ENCODE results near the gene ZBTB7C.

The ZBTB7C gene

DNA sequence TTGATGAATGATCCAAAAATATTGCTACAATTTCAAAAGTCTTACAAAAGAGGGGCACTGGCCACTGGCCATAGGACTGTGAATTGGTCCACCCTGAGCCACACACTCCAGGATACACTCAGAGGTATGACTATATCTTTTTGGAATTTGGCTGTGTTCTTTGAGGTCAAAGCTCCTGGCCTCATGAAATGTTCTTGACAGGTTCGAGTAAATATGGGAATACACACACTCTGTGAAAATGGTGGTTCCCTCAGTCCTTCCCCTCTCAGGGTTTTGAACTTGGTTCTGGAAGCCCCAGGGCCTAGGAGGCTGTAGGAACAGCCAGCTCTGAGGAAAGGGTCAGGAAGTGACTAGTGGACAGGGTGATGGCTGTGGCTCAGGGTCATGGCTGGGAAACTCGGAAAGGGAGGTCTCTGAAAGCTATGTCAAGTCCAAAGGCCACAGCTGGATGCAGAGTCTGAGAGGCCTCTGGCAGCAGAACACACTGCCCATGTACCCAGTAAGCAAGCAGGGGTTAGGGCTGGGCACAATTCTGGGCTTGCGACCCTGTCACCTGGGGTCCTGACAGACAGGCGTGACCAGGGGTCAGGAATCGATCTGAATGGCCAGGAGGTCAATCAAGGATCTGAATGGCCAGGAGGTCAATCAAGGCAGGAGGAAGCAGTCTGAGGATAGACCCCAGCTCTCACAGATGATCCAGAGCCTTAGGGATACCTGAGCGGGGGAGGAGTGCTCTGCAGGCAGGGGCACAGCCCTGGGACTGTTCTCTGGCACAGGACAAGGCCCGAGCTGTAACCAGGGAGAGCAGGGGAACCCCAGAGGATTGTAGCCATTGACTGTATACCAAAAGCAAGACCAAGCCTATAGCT, 255.3 kb downstream of the ZBTB7C start:
- no peak for DNase-seq (ENCODE audit: extremely low read depth in 1 of 2, low read depth in 1 of 2)

DNA sequence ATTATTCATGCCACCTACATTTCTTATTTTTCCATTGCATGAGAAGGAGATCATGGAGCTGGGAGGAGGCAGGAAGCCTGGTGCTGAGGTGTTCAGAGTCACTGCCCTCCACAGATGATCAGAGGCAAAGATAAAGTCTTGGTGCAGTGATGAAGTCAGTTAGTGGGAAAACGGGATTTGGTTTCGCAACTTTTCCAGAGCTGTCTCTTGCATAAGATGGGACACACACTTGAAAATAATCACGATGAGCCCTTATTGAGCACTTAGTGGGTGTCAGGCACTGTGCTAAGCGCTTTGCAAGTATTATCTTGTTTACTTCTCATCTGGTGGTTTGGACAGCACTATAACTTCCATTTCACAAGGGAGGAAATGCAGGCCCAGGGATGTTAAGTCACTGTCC, 256.6 kb downstream of the ZBTB7C start:
- no peak for DNase-seq (ENCODE audit: extremely low read depth in 1 of 2, low read depth in 1 of 2)

DNA sequence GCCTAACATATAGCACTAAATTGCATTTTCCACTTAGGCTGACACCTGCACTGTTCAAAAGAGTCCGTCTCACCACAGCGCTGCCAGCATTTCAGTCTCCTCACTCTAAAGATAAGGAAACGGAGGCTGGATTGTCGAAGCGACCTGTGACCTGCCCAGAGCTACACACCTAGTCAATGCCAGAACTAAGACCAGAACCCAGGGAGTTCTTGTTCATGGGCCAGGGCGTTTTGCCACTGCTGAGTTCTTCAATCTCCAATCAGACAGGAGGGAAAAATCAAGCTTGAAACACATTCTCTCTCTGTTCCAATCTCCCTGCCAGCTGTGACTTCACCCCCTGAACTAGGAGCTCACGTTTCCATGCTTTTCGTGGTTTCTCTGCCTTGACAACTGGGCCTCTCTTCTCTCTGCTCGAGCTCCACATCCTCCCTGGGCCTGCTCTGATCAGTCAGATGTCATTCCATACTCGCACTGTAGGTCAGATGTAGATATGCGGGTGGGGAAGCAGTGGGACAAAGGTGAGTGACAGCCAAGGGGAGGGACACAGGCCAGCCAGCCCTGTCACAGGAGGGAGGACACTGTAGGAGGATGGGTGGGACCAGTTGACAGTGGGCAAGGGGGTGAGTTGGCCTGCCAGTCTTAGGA, 257.6 kb downstream of the ZBTB7C start:
- no peak for DNase-seq (ENCODE audit: extremely low read depth in 1 of 2, low read depth in 1 of 2)

DNA sequence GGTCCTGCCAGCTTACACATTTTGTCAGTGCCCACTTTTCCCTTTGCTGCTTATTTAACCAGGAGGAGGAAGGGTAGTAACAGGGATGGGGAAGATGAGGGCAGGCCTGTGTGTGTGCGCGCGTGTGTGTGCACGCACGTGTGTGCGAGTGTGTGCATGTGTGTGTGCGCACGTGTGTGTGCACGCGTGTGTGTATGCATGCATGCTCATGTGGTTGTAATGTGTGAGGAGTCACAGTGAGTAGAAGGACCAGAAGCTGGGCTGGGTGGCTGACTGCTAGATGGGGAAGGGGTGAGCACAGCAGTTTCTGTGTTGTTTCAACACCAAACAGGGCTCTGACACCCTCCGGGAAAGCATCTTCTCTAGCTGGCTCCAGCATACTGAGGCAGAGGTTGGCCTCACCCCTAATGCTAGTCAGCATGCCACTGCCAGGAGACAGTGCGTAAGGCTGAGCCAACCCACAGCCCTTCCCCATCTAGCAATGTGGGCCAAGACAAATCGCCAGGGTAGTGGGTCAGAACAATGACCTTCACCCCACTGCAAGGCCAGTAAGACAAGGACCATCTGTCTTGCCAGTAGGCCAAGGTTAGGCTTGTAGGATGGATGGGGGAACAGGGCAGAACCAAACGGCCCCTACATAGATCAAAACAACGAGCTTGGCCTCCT, 260.0 kb downstream of the ZBTB7C start:
- DNase-seq (ENCODE audit: extremely low read depth in 1 of 2, low read depth in 1 of 2), result no peak

DNA sequence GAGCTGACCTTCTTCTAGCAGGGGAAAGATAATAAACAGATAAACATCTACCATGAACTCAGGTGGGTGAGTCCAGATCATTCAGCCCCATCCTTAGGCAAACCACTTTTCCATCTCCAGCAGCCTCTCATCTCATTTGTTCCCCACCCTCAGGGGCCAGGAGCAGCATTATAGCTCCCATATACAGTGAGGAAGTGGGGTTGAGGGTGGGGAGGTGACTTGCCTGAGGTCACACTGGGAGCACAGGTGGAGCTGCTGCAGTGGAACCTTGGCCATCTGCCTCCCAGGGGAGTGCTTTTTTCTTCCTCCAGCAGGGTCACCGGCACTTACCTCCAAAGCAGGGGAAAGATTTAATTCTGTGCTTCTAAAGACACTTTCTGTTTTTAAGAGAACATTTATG, 266.2 kb downstream of the ZBTB7C start:
- no peak for DNase-seq (ENCODE audit: extremely low read depth in 1 of 2, low read depth in 1 of 2)

DNA sequence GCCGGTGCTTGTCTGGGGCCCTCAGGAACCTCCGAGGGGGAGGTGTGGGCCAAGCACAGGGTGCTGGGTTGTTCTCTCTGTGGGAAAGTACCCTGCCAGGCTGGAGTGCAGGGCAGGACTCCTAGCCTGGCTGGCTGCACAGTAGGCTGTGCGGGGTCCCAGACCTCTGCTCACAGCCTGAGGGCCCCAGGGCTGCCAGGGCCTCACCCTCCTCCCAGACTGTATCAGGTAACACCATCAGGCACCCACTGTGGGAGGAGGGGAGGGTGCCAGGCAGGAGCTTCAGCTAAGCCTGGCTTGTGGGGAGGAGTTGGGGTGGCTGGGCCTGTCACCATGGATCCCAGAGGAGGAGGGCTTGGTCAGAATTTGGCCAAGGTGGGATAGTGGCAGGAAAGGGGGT, 266.8 kb downstream of the ZBTB7C start:
- DNase-seq (ENCODE audit: extremely low read depth in 1 of 2, low read depth in 1 of 2), result no peak

DNA sequence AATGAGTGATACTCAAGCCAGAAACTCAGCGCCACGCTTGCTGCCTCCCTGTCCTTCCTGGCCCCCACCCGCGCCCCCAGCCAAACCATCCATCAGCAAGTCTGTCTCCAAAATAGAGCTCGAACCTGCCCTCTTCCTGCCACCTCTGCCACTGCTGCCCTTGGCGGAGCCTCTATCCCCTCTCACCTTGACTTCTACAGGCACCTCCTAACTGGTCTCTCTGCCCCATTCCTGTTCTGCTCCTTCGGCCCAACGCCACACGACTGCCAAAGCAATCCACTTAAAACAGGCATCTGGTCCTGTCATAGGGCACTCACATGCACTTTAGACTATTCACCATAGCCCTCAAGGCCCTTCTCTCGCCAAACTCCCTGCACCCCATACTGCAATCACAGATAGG, 268.5 kb downstream of the ZBTB7C start:
- DNase-seq (ENCODE audit: extremely low read depth in 1 of 2, low read depth in 1 of 2), result no peak

DNA sequence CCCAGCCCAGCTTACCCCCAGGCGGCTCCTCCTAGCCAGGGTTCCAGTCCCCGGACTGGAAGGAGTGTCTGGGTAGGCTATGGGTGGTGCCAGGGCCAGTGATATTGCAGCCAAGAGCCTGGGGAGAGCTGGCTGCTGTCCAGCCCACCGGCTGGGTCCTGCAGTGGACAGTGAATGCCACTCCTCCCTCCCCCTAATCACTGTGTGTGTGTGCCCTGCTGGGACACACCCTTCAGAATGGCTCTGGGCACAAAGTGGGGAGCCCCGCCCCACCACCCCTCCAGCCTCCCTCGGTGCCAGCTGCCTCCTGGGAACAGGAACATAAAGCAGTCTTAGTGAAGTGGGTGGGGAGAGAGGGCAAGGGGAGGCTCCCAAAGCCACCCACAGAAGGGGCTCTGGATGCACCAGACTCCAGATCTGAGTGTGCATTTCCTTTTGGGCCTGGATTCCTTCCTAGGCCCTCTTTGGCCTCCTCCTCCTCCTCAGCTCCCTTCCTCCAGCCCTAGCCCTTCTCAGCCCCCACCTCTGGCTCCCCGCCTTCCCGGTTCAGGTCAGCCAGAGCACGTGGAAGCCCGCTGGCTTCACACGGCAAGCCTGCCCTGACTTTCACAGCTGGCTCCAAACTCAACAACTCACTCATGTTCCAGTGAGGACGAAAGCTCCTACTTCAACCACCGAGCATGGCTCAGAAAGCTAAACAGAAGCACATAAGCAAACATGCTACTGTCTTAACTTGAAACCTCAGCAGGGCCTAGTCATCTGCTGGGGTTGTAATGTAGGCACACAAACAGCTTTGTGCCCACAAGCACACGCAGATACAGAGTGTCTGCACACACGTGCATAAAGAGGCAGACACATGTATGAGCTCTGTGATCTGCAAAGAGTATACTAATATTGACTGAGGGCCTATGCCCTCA, 269.5 kb downstream of the ZBTB7C start:
- no peak for DNase-seq (ENCODE audit: extremely low read depth in 1 of 2, low read depth in 1 of 2)

DNA sequence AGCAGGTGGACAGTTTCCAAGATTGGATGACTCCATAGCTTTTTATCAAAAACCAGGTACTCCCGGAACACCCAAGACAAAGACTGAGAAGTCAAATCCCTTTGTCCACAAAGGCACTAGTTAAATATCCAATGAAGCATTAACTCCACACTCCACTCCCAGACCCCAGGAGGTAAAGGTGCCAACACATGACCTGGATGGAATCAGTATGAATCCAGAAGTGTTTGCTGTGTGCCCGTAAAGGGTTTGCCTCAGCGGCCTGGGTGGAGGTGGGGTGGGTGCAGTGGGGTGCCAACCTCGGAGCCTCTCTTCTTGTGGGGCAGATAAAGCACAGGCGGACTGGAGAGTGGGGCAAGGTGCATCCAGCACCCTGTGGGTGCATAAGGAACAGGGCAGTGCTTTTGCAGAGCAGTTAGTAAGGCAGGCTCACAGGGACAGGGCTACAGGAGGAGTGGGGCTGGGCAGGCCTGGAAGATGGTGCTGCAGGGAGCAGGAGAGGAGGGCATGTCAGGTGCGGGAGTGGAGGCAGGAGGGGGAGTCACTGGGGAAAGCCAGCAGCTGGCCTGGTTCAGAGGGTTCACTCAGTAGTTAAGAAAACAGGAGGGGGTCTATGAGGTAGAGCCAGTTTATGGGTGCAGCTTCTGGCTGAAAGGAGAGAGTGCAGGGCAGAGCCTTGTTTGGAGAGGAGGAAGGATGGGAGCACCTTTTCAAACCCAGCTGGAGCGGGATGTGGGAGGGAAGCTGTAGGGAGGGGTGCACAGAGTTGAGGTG, 270.3 kb downstream of the ZBTB7C start:
- DNase-seq (ENCODE audit: extremely low read depth in 1 of 2, low read depth in 1 of 2), result no peak

DNA sequence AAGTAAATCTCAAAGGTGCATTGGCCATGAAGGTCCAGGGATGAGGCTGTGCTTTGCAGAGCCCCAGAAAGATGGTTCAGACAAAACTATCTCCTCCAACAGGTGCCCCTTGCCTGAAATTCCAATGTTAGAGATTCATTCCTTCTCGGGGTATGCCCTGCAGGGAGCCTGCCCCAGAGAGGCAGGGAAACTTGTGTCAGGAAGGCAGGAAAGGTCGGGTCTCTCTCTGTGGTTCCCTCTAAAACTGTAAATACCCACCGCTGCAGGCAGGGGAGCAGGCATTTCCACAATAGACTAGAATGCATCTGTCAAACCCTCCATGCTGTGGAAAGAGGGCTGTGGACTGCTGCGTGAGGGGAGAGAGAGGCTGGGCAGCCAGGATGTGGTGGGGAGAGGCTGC, 271.0 kb downstream of the ZBTB7C start:
- DNase-seq (ENCODE audit: extremely low read depth in 1 of 2, low read depth in 1 of 2), result no peak

DNA sequence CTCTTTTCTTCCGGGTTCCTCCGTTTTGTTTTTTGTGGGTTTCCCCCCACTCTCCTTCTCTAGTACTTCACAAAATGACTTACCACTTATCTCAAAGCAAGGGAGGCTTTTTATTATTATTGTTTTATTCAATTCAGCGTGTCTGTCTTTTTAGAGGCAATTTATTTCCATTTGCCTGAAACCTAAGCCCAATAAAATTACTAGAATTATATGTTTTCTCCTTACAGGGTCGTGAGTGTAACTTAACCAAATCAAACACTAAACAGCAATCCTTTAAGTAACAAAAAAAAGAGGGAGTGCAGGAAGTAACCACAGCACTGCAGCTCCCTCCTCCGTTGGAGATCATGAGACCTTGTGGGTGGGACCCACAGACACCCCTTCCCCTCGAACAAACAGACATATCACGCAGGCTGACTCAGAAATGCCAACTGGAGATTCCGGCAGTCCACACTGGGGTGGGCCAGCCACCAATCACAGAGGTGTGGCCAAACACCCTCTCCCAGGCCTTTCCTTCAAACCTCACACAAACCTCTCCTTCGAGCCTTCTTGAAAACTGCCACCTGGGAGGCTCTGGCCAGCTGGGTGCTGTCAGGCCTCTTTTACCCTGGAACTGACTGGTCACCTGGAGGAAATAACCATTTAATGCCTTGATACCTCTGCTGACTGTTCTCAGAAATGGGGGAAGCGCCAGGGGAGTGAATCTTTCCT, 271.7 kb downstream of the ZBTB7C start:
- no peak for DNase-seq (ENCODE audit: extremely low read depth in 1 of 2, low read depth in 1 of 2)

DNA sequence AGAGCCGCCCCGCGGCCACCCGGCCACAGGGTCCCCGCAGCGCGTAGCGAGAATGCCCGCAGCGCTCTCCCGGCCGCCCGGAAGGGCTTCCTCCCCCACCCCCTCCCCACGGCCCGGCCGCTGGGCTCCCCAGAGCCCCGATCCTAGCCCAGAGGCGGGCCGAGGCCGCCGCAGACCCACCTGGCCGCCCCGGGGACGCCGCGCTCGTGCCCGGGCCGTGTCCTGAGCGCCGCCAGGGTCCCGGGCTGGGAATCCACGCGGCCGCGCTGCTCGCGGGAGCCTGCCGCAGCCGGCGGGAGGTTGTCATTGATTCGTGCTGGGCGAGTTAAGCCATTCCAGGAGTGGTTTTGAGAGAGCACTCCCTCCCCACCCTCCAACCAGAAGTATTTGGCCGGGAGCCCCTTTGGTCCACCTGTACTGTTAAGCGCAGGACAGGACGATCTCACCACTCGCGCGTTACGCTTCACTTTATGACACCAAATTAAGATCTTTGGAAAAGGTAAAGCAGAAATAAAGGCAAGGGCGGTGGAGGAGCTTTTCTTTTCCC, 272.3 kb downstream of the ZBTB7C start:
- no peak for DNase-seq (ENCODE audit: extremely low read depth in 1 of 2, low read depth in 1 of 2)

DNA sequence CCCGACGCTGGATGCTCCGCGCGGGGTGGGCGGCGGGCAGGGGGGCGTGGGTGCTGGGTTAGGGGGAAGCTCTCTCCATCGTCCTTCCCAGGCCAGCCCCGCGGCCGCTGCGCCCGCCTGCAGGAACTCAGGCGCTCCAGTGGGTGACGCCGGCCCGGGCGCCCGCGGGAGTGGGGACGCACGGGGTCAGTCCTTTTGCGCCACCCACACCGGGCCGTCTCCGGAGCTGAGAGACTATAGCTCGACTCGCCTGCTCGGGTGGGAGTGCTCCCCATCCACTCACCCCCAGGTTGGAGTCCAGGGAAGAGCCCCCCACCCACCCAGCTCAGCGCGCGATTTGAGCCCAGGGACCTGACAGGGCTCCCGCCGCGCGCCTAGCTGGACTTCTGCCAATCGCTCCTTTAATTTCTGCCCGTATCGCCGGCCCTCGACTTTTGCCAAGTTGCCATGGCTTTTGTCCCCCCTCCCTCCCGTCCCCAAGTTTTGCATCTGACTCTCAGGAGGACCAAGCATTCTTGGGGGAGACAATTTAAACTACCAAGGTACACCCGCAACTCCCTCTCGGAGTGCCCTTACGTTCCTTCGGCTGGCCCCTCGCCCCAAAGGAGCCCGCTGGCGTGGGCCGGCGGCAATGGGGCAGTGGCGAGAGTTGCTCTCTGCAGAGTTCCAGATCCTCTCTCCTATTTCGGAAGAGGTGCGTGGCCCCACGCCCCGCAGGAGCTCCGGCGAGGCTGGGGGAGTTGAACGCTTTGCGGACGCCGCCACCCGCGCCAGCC, 272.9 kb downstream of the ZBTB7C start:
- DNase-seq (ENCODE audit: extremely low read depth in 1 of 2, low read depth in 1 of 2), result no peak

DNA sequence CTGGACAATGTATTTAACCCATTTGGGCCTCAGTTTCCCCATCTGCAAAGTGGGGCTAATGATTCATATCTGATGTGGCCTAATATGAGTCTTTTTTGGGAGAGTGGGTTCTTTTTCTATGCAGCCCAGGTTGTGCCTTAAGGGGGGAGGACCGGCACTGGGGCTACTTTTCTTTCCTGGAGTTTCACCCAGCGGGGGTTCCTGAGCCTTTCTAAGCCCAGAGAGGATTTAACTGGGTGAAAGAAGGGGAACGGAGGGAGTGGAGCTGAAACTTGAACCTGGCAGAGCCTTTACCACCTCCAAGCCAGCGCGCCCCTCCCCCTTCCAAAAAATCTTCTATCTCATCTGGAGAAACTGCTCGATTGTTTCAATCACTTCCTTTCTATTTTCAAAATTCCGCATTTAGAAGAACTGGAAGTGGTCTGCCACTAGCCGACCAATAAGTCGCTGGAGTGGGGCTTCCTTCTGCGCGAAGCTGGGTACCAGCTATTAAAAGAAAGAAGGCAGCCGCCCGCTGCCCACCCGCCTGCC, 273.7 kb downstream of the ZBTB7C start:
- DNase-seq (ENCODE audit: extremely low read depth in 1 of 2, low read depth in 1 of 2), result no peak

DNA sequence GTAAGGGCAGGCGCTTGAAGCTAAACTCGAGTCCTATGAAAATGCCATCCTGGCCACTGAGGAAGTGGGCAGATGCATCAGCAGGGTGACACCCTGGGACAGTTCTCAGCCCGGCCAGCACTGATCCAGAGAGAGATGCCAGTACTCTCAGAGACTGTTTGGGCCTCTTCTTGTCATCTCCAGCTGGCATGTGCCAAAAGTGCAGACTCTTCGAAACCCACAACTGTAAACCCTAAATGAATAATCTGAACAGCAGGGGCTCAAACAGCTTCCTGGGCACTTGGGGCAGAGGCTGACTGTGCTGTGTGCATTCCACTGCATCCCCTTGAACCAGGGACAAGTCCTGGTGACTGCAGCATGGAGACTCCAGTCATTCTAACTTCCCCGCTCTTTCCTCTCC, 274.6 kb downstream of the ZBTB7C start:
- no peak for DNase-seq (ENCODE audit: extremely low read depth in 1 of 2, low read depth in 1 of 2)

DNA sequence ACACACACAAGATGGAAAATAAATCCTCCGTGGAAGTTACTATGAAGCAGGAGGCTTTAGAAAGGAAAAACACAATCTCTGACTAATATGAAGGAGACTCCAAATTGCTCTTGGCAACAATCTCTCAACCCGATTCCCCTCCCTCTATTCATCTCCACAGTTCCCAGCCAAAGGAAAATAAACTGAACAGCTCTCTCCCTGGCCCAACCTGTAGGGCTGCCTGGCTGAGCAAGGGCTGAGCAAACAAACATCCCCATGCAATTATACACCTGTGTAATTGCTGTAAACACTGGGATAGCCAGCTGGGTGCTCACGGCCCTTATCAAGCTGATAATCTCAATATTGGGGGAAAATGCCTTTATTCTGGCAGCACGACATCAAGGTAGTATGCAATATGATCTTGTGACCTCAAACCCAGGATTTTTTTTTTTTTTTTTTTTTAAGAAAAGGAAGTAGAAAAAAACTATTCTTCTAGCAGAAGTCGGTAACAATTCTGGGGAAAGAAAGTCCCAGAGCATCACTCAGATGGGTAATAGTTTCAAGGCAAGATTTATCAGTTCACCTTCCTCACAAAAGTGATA, 275.4 kb downstream of the ZBTB7C start:
- DNase-seq (ENCODE audit: extremely low read depth in 1 of 2, low read depth in 1 of 2), result no peak

DNA sequence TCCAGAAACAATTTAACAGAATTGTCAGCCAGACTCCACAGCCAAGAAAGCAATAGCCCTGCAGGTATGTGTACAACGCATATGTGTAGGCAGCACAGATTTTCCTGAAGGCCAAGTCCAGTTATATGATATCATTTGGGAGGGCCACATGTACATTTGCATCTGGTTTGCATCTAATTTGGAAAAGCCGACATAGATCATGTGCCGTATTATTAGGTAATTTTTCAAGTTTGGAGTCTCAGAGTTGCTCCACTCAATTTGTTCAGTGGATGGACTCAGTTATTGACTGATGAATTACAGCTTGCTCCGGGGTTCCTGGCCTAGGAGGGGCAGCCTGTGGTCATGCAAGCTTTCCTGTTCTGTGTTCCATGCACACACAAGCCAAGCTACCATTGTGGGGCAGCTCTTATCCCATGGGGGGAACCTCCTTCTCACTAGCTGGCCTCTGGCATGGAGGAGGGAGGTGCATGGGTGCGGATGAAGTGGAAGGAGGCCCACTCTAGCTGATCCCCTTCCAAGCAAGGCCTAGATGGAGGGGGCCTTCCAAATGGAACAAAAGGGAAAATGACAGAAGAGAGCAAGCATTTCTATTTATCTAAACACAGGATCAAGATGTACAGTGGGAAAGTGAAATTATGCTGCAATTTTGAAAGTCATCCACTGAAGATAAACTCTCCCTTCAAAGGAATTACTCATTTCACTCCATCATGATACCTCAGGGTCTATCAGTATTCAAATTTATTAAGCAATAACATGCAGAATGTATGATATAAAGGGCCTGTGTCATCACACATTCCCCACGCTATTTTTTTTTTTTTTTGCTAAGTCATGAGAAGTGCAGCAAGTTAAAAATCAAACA, 276.2 kb downstream of the ZBTB7C start:
- no peak for DNase-seq (ENCODE audit: extremely low read depth in 1 of 2, low read depth in 1 of 2)

Data from stimulated activated CD8-positive, alpha-beta memory T cell treated with anti-CD3 and anti-CD28 coated beads, Interleukin-7, amount 100 ng/mL, for 48 hours (primary cell).